ENCODE measurements around the gene VSTM4. TPM values are rescaled to one million over a fixed set of nuclear protein-coding genes. Genes with fewer than 3 reads are reported as not detected.

VSTM4 gene
- total RNA-seq, 1 experiment from 2014 or later = not detected

GRCh38 chr10:49076741-49077521, 38.4 kb downstream of the VSTM4 start:
- Histone ChIP-seq H3K4me2 (no peak overlapping the region), H4K20me1 (ENCODE audit: insufficient read depth) (no peaks in the 10 kb centered on the region), H3K27ac (no peak overlapping the region), H3K4me3 (no peak overlapping the region), H3K27me3 (ENCODE audit: insufficient read depth, low read depth) (peaks cover 33% of the 10 kb centered on the region; the same call in 1 of the 2 replicates), H3K9me2 (ENCODE audit: insufficient read depth) (no peaks in the 10 kb centered on the region), H3K9me3 (ENCODE audit: insufficient read depth, low read depth) (no peaks in the 10 kb centered on the region), H3K4me1 (replicated peaks; ENCODE audit: insufficient read depth) (no peaks in the 10 kb centered on the region), H3K79me2 (ENCODE audit: low read depth) (no peaks in the 10 kb centered on the region), H3K36me3 (ENCODE audit: low read depth) (no peaks in the 10 kb centered on the region), H2AFZ (no peak overlapping the region), H3F3A (ENCODE audit: insufficient read depth, low read depth) (no peaks in the 10 kb centered on the region)
- TF ChIP-seq EZH2 (IDR thresholded peaks at IDR 0.05; ENCODE audit: low read depth) (no peak), CTCF (conservative IDR thresholded peaks at IDR 0.05) (no peak)
- CTCF ChIA-PET = no interaction called here
- intact Hi-C loops (cut with micrococcal nuclease; ENCODE audit: unreplicated experiment) = no loop called here
- no peak for DNase-seq
- POLR2A ChIA-PET (ENCODE audit: unreplicated experiment) = no interaction called here
- BruUV-seq (replicated peaks) = no TSS peak

- H3K27me3 ChIP-seq (ENCODE audit: insufficient read depth, low read depth) = peaks cover 28% of the 10 kb centered on the region; the same call in 1 of the 2 replicates
- no peaks in the 10 kb centered on the region for H3K36me3 ChIP-seq (ENCODE audit: low read depth)
- no peak overlapping the region for H3K4me2 ChIP-seq
- intact Hi-C loops (cut with micrococcal nuclease; ENCODE audit: unreplicated experiment) = no loop called here
- no peaks in the 10 kb centered on the region for H3K79me2 ChIP-seq (ENCODE audit: low read depth)
- ChIA-PET CTCF (no interaction called here), POLR2A (ENCODE audit: unreplicated experiment) (no interaction called here)
- no peaks in the 10 kb centered on the region for H3K9me2 ChIP-seq (ENCODE audit: insufficient read depth)
- no peaks in the 10 kb centered on the region for H3K9me3 ChIP-seq (ENCODE audit: insufficient read depth, low read depth)
- no peaks in the 10 kb centered on the region for H3F3A ChIP-seq (ENCODE audit: insufficient read depth, low read depth)
- no peak for TF ChIP-seq CTCF (conservative IDR thresholded peaks at IDR 0.05)
- no peak for TF ChIP-seq EZH2 (IDR thresholded peaks at IDR 0.05; ENCODE audit: low read depth)
- no TSS peak for BruUV-seq (replicated peaks)
- H2AFZ ChIP-seq = no peak overlapping the region
- no peaks in the 10 kb centered on the region for H3K4me1 ChIP-seq (replicated peaks; ENCODE audit: insufficient read depth)
- no peaks in the 10 kb centered on the region for H4K20me1 ChIP-seq (ENCODE audit: insufficient read depth)
- no peak overlapping the region for H3K4me3 ChIP-seq
- DNase-seq = no peak
- H3K27ac ChIP-seq = no peak overlapping the region
Measured at GRCh38 chr10:49076319-49076718, 39.0 kb downstream of the VSTM4 start.

GRCh38 chr10:49075743-49076142, 39.6 kb downstream of the VSTM4 start:
- H3K27me3 ChIP-seq (ENCODE audit: insufficient read depth, low read depth) = peaks cover 24% of the 10 kb centered on the region; the same call in 1 of the 2 replicates
- H3K4me1 ChIP-seq (replicated peaks; ENCODE audit: insufficient read depth) = no peaks in the 10 kb centered on the region
- H4K20me1 ChIP-seq (ENCODE audit: insufficient read depth) = no peaks in the 10 kb centered on the region
- no peak overlapping the region for H3K27ac ChIP-seq
- H3K4me2 ChIP-seq = no peak overlapping the region
- no peak for DNase-seq
- no TSS peak for BruUV-seq (replicated peaks)
- H3K9me2 ChIP-seq (ENCODE audit: insufficient read depth) = no peaks in the 10 kb centered on the region
- H2AFZ ChIP-seq = no peak overlapping the region
- intact Hi-C loops (cut with micrococcal nuclease; ENCODE audit: unreplicated experiment) = no loop called here
- H3K36me3 ChIP-seq (ENCODE audit: low read depth) = no peaks in the 10 kb centered on the region
- TF ChIP-seq EZH2 (IDR thresholded peaks at IDR 0.05; ENCODE audit: low read depth) (no peak), CTCF (conservative IDR thresholded peaks at IDR 0.05) (no peak)
- no peaks in the 10 kb centered on the region for H3F3A ChIP-seq (ENCODE audit: insufficient read depth, low read depth)
- ChIA-PET CTCF (no interaction called here), POLR2A (ENCODE audit: unreplicated experiment) (no interaction called here)
- H3K79me2 ChIP-seq (ENCODE audit: low read depth) = no peaks in the 10 kb centered on the region
- no peak overlapping the region for H3K4me3 ChIP-seq
- no peaks in the 10 kb centered on the region for H3K9me3 ChIP-seq (ENCODE audit: insufficient read depth, low read depth)

Measured in PC-9 (cell line).